K562 (cell line): ENCODE measurements around the gene MN1. TPM values are rescaled to one million over a fixed set of nuclear protein-coding genes. Genes with fewer than 3 reads are reported as not detected.
A peak's percentile ranks its signal among the peaks of the same experiment; 100 is the strongest.

Experiments
- ATAC-seq: fragments of 200-7000 bp; cut with Tn5 transposase; 3 replicates; pipeline ENCODE4 v1.9.1; 2020; ENCODE audit warnings: moderate library complexity
- BruUV-seq: library from RNA; stranded (reverse); fragments of 400-500 nt; replicated peaks from 2 replicates; lab custom pipeline; 2021; lab: Mats Ljungman, UMichigan
- CTCF ChIA-PET: fragments of 300-600 bp; formaldehyde crosslinking; extraction: SDS; loops from one replicate; lab custom pipeline; 2021; ENCODE audit warnings: low intra/inter-chr PET ratio; lab: Yijun Ruan, JAX
- POLR2A ChIA-PET: fragments of 300-600, 350-650 bp; sonication (Branson Sonifier 250); formaldehyde crosslinking; extraction: SDS; loops from one replicate; lab custom pipeline; 2021; ENCODE audit warnings: antibody characterized with exemption, inconsistent platforms; lab: Yijun Ruan, JAX
- DNase-seq, 4 experiments: peaks; one replicate each; pipeline versions ENCODE4 v3.0.0 to v3.0.0-alpha.2; 2011 to 2018; ENCODE audit warnings: low spot score in 3 of 4, mixed read lengths in 3 of 4; ENCODE audit errors: extremely low read depth in 1 of 4
- FAIRE-seq: peaks from 2 replicates; lab custom pipeline; 2011; peaks lifted over from hg19 to GRCh38; lab: Jason Lieb, UNC
- H2AFZ ChIP-seq: 2 replicates; pipeline ENCODE4 v1.6.0; 2011; ENCODE audit warnings: low read depth, low read length, control low read depth, inconsistent platforms
- H3K27ac ChIP-seq: fragments of 200-600 bp; 3 replicates; pipeline ENCODE4 v1.8.0; 2011; ENCODE audit warnings: low read depth, mild to moderate bottlenecking, control low read depth, inconsistent platforms, low read length, moderate library complexity, mixed read lengths; ENCODE audit errors: extremely low read depth
- H3K27me3 ChIP-seq, 2 experiments: fragments of 300-600 bp in 1 of 2; 2 replicates in 1 of 2; 3 replicates in 1 of 2; pipeline versions ENCODE4 v1.6.0 to v1.8.0; 2011; ENCODE audit warnings: inconsistent platforms in 2 of 2, low read length in 2 of 2, mild to moderate bottlenecking in 1 of 2, mixed read lengths in 1 of 2, moderate library complexity in 1 of 2; ENCODE audit not compliant: control insufficient read depth in 2 of 2, insufficient read depth in 2 of 2
- H3K36me3 ChIP-seq: fragments of 300-600 bp; 3 replicates; pipeline ENCODE4 v1.8.0; 2011; ENCODE audit warnings: mild to moderate bottlenecking, low read length, inconsistent platforms; ENCODE audit not compliant: control insufficient read depth, insufficient read depth
- H3K4me1 ChIP-seq, 2 experiments: fragments of 200-600 bp in 1 of 2; replicated peaks in 1 of 2; 2 replicates in 1 of 2; 3 replicates in 1 of 2; pipeline versions ENCODE4 v1.5.1 to v1.8.0; 2011; ENCODE audit warnings: inconsistent platforms in 2 of 2, low read length in 2 of 2, mild to moderate bottlenecking in 1 of 2, mixed read lengths in 1 of 2, moderate library complexity in 1 of 2; ENCODE audit not compliant: control insufficient read depth in 2 of 2, insufficient read depth in 2 of 2
- H3K4me2 ChIP-seq: 2 replicates; pipeline ENCODE4 v1.6.1; 2011; ENCODE audit warnings: low read length, control low read depth, inconsistent platforms, mixed read lengths; ENCODE audit not compliant: insufficient read depth
- H3K4me3 ChIP-seq: fragments of 200-600 bp; sonication (generic), shearing (Covaris generic); 2 replicates; pipeline ENCODE4 v1.5.1; 2016; ENCODE audit warnings: control low read depth, inconsistent platforms
- H3K79me2 ChIP-seq: fragments of 200-600 bp; 3 replicates; pipeline ENCODE4 v1.8.0; 2011; ENCODE audit warnings: low read length, inconsistent platforms; ENCODE audit not compliant: control insufficient read depth, insufficient read depth
- H3K9ac ChIP-seq, 2 experiments: 2 replicates each; pipeline versions ENCODE4 v1.6.0 to v1.6.1; 2011; ENCODE audit warnings: low read depth in 2 of 2, low read length in 2 of 2, control low read depth in 1 of 2, inconsistent platforms in 1 of 2, mild to moderate bottlenecking in 1 of 2, mixed read lengths in 1 of 2; ENCODE audit not compliant: insufficient read depth in 1 of 2
- H3K9me1 ChIP-seq: one replicate; pipeline ENCODE4 v1.6.0; 2011; ENCODE audit warnings: inconsistent platforms, mild to moderate bottlenecking, low read length, moderate library complexity; ENCODE audit not compliant: control insufficient read depth, insufficient read depth
- H3K9me3 ChIP-seq: replicated peaks from 2 replicates; pipeline ENCODE4 v1.5.1; 2011; ENCODE audit warnings: low read depth, low read length, inconsistent platforms; ENCODE audit not compliant: control insufficient read depth, insufficient read depth
- H4K20me1 ChIP-seq: replicated peaks from 2 replicates; pipeline ENCODE4 v1.6.1; 2011; ENCODE audit warnings: low read length, inconsistent platforms, mixed read lengths; ENCODE audit not compliant: control insufficient read depth, insufficient read depth
- C11orf30 ChIP-seq: fragments of 450-650 bp; IDR thresholded peaks from 2 replicates; pipeline ENCODE4 v1.6.1; 2016; ENCODE audit warnings: low read depth, mild to moderate bottlenecking
- CEBPG ChIP-seq, 3 experiments: fragments of 200-800 bp in 1 of 3; sonication (Bioruptor generic) in 1 of 3; sonication (generic) in 1 of 3; formaldehyde crosslinking in 1 of 3; IDR thresholded peaks in 2 of 3; conservative IDR thresholded peaks in 1 of 3; 2 replicates each; pipeline versions ENCODE4 v1.6.1 to v1.8.0; 2016 to 2022; ENCODE audit warnings: missing compliant biosample characterization in 2 of 3, missing genetic modification characterization in 2 of 3, mild to moderate bottlenecking in 1 of 3, missing genetic modification reagents in 1 of 3
- ESRRA ChIP-seq: fragments of 450-650 bp; IDR thresholded peaks from 2 replicates; pipeline ENCODE4 v1.6.1; 2014; ENCODE audit warnings: low read depth, mild to moderate bottlenecking, moderate library complexity, borderline replicate concordance
- L3MBTL2 ChIP-seq: fragments of 450-650 bp; IDR thresholded peaks from 2 replicates; pipeline ENCODE4 v1.6.1; 2016; ENCODE audit warnings: mild to moderate bottlenecking, moderate library complexity
- MAFG ChIP-seq: fragments of 450-650 bp; conservative IDR thresholded peaks from 2 replicates; pipeline ENCODE4 v1.6.1; 2016; ENCODE audit warnings: missing genetic modification characterization, missing compliant biosample characterization
- PML ChIP-seq: IDR thresholded peaks from 2 replicates; pipeline ENCODE4 v1.6.1; 2012; ENCODE audit warnings: low read length, inconsistent platforms
- ZNF316 ChIP-seq: fragments of 450-650 bp; IDR thresholded peaks from 2 replicates; pipeline ENCODE4 v1.6.1; 2016
- ZNF695 ChIP-seq: fragments of 450-650 bp; formaldehyde crosslinking; IDR thresholded peaks from 2 replicates; pipeline ENCODE4 v1.4.0; 2020; ENCODE audit warnings: mild to moderate bottlenecking, moderate library complexity
- WGBS: fragments of 100-300 bp; shearing (Covaris generic); methylation state at CpG from one replicate; pipeline ENCODE4 v1.1.6; 2016; ENCODE audit warnings: low coverage, mixed read lengths; ENCODE audit not compliant: insufficient coverage; ENCODE audit errors: missing lambda C conversion rate; 5-methylcytosine and 5-hydroxymethylcytosine counted together
- in situ Hi-C: fragments of 300-500 bp; cut with MboI; formaldehyde crosslinking; loops from 4 replicates; pipeline ENCODE4 v1.15.0; 2018; ENCODE audit warnings: inconsistent platforms, mixed read lengths
- intact Hi-C: fragments of 100-400 bp; cut with micrococcal nuclease; formaldehyde crosslinking; loops from 2 replicates; pipeline ENCODE4 v1.14.2; 2022
- polyA plus RNA-seq, 8 experiments: library from polyadenylated mRNA; depleted of rRNA in 4 of 8; stranded (reverse) in 5 of 8; unstranded in 3 of 8; fragments of >200 nt; fragmentation: Nextera tagmentation in 2 of 8; fragmentation: Illumina TruSeq in 1 of 8; extraction: Ambion mirVana in 2 of 8; extraction: Trizol in 1 of 8; gene quantifications; 2 replicates each; pipeline versions ENCODE4 v1.2.1 to v1.2.3, GENCODE V29; 2011 to 2014; ENCODE audit warnings: inconsistent platforms in 1 of 8, missing spikeins in 1 of 8
- total RNA-seq, 7 experiments: library from RNA; depleted of rRNA in 6 of 7; stranded (reverse); fragments of >200 nt in 6 of 7; fragmentation: Illumina TruSeq in 2 of 7; extraction: Trizol in 2 of 7; gene quantifications; 2 replicates each; pipeline versions ENCODE4 v1.2.1 to v1.2.3, GENCODE V29; 2011 to 2021; ENCODE audit warnings: low replicate concordance in 1 of 7
- TF ChIP-seq, protein P1 (sequence below): fragments of 250-450 bp; sonication (Bioruptor Pico); IDR thresholded peaks from 2 replicates; pipeline ENCODE4 v1.4.0; 2020

The MN1 gene
- total and polyA plus RNA-seq, 9 of the 15 experiments (the other 6 are each of a cell fraction or from before 2014, with no cell fraction given), result under 0.01 to 0.05 (median 0.03) TPM; not detected in 5

DNA sequence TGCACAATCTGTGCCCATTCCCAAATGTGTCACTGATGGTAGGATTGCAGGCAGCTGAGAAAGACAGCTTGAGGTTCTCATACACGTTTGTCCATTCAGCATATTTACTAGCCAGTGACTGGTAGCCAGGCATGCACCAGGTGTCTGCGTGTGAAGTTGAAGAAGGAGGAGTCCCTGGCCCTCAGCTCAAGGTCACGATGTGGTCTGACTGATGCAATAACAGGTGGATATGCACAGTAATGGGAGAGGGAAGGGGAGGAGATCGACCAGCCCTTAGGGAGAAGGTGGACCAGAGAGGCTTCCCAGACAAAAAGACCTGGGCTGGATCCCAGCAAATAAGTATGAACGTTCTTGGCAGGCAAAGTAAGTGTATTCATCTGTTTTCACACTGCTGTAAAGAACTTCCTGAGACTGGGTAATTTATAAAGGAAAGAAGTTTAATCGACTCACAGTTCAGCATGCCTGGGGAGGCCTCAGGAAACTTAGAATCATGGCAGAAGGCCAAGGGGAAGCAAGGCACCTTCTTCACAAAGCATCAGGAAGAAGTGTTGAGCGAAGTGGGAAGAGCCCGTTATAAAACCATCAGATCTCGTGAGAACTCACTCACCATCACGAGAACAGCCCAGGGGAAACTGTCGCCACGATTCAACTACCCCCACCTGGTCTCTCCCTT is 96.0 kb downstream of the MN1 start:
- Histone ChIP-seq H3K4me2 (no peak overlapping the region; the same call in 1 of the 2 replicates), H3K27ac (no peak overlapping the region), H3K27me3 (no peaks in the 10 kb centered on the region), H3K9me3 (no peaks in the 10 kb centered on the region), H3K36me3 (no peaks in the 10 kb centered on the region), H3K9ac (no peak overlapping the region), H3K79me2 (no peaks in the 10 kb centered on the region), H3K4me1 (peaks cover 0 to 2% of the 10 kb centered on the region in 2 experiments; a peak in 2 of 5 replicates), H2AFZ (no peak overlapping the region), H3K4me3 (no peak overlapping the region), H4K20me1 (no peaks in the 10 kb centered on the region), H3K9me1 (no peaks in the 10 kb centered on the region)
- FAIRE-seq (no peak), DNase-seq (no peak), ATAC-seq (peak; percentile 77)
- 25% methylated on average over 12 of the region's 12 CpGs for WGBS
- POLR2A ChIA-PET, result no interaction called here
- CTCF ChIA-PET, result no interaction called here
- no TSS peak for BruUV-seq
- in situ Hi-C loops (no loop called here), intact Hi-C loops (no loop called here)
- peak; percentile 83; the same call in 1 of the 2 replicates for TF ChIP-seq C11orf30
- TF ChIP-seq MAFG, result peak; percentile 39
- no peak for TF ChIP-seq PML
- TF ChIP-seq ZNF316, result peak; percentile 83
- TF ChIP-seq ZNF695 (CRISPR knock-in tag), result no peak
- 0 out of 2 replicates have a peak, but pooled peaks have one; percentile 19 for TF ChIP-seq CEBPG (CRISPR knock-in tag; IDR thresholded peaks at IDR 0.05)
- 0 out of 4 replicates have a peak, but pooled peaks of 1 of the 2 experiments have one; percentile 26 for TF ChIP-seq CEBPG (tag; conservative IDR thresholded peaks at IDR 0.05 in 1 of 2, IDR thresholded peaks at IDR 0.05 in 1 of 2)
- peak; percentile 57 for TF ChIP-seq L3MBTL2
- TF ChIP-seq, protein P1, sequence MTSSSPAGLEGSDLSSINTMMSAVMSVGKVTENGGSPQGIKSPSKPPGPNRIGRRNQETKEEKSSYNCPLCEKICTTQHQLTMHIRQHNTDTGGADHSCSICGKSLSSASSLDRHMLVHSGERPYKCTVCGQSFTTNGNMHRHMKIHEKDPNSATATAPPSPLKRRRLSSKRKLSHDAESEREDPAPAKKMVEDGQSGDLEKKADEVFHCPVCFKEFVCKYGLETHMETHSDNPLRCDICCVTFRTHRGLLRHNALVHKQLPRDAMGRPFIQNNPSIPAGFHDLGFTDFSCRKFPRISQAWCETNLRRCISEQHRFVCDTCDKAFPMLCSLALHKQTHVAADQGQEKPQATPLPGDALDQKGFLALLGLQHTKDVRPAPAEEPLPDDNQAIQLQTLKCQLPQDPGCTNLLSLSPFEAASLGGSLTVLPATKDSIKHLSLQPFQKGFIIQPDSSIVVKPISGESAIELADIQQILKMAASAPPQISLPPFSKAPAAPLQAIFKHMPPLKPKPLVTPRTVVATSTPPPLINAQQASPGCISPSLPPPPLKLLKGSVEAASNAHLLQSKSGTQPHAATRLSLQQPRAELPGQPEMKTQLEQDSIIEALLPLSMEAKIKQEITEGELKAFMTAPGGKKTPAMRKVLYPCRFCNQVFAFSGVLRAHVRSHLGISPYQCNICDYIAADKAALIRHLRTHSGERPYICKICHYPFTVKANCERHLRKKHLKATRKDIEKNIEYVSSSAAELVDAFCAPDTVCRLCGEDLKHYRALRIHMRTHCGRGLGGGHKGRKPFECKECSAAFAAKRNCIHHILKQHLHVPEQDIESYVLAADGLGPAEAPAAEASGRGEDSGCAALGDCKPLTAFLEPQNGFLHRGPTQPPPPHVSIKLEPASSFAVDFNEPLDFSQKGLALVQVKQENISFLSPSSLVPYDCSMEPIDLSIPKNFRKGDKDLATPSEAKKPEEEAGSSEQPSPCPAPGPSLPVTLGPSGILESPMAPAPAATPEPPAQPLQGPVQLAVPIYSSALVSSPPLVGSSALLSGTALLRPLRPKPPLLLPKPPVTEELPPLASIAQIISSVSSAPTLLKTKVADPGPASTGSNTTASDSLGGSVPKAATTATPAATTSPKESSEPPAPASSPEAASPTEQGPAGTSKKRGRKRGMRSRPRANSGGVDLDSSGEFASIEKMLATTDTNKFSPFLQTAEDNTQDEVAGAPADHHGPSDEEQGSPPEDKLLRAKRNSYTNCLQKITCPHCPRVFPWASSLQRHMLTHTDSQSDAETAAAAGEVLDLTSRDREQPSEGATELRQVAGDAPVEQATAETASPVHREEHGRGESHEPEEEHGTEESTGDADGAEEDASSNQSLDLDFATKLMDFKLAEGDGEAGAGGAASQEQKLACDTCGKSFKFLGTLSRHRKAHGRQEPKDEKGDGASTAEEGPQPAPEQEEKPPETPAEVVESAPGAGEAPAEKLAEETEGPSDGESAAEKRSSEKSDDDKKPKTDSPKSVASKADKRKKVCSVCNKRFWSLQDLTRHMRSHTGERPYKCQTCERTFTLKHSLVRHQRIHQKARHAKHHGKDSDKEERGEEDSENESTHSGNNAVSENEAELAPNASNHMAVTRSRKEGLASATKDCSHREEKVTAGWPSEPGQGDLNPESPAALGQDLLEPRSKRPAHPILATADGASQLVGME (CRISPR knock-in tag), result no peak
- peak; percentile 84 for TF ChIP-seq ESRRA
